ENCODE results near the gene IGF1R. TPM values are rescaled to one million over a fixed set of nuclear protein-coding genes. Genes with fewer than 3 reads are reported as not detected.

The IGF1R gene
- total and polyA plus RNA-seq, 2 of the 13 experiments (the other 11 are each of a cell fraction or from before 2014, with no cell fraction given) = 15.9 to 18.4 TPM

DNA sequence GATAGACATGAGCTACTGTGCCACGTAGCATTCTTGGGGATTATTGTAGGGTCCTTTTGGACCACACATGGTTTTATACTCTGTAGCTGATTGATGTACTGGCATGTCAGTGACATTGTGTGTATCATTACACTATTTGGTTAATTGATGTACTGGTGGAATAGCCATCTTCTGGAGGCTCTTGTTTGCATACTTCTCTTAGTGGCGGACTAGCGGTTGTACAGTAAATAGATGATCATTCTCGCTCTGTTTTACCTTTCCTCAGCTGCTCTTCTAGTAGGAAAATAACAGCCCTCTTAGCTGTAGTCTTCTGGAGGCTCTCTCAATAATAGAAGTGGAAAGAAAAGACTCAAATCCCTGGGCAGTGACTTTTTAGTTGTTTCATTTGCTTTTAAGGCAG lies 24.8 kb downstream of the IGF1R start:
- DNase-seq (ENCODE audit: low spot score) (peak; percentile 43), ATAC-seq (no peak; the same call in 2 of the 3 replicates), FAIRE-seq (no peak)
- peaks cover 83% of the 10 kb centered on the region for H3K79me2 ChIP-seq (ENCODE audit: insufficient read depth, low read length)
- peak overlapping the region; percentile 92 for H3K27ac ChIP-seq (ENCODE audit: extremely low read length, insufficient read depth, low read length)
- no TSS peak for BruUV-seq (replicated peaks)
- H3K27me3 ChIP-seq (ENCODE audit: control insufficient read depth in 1 of 2, insufficient read depth in 2 of 2, low read length in 2 of 2) = no peaks in the 10 kb centered on the region
- WGBS (ENCODE audit: low lambda C conversion rate) = 68% methylated on average over 4 of the region's 4 CpGs
- ChIA-PET CTCF (ENCODE audit: low intra/inter-chr PET ratio, low total read pairs) (no interaction called here), POLR2A (interaction anchor here (0.7 to 0.9 kb wide), 2 partner anchors 9 to 10 kb away, joined by 3 read pairs; no protein-coding TSS in a partner anchor)
- peaks cover 97% of the 10 kb centered on the region for H3K4me1 ChIP-seq (ENCODE audit: insufficient read depth, low read length)
- H2AFZ ChIP-seq (ENCODE audit: low read length) = no peak overlapping the region
- no peaks in the 10 kb centered on the region for H3K9me3 ChIP-seq (ENCODE audit: low read length)
- intact Hi-C loops (cut with micrococcal nuclease; ENCODE audit: unreplicated experiment) (loop anchor here (1.0 kb wide), 1 partner anchor 51 kb away; no protein-coding TSS in a partner anchor), in situ Hi-C loops (cut with HindIII; ENCODE audit: extremely low pct_ligation_motif_present, low pct_unique_long_range_greater_than_20kb) (no loop called here)
- H4K20me1 ChIP-seq (ENCODE audit: insufficient read depth, low read length) = no peaks in the 10 kb centered on the region
- H3K4me3 ChIP-seq (replicated peaks in 1 of 3; ENCODE audit: insufficient read depth in 1 of 3, low read depth in 2 of 3, low read length in 3 of 3) = no peak overlapping the region
- no peak overlapping the region for H3K9ac ChIP-seq (ENCODE audit: insufficient read depth, low read depth, low read length)
- no peak overlapping the region for H3K4me2 ChIP-seq (ENCODE audit: low read depth, low read length)
- no peaks in the 10 kb centered on the region for H3K36me3 ChIP-seq (replicated peaks in 1 of 2; ENCODE audit: control insufficient read depth in 1 of 2, insufficient read depth in 2 of 2, low read length in 2 of 2)
- TF ChIP-seq SOX13 (IDR thresholded peaks at IDR 0.05) (no peak), SOX13 (CRISPR knock-in tag; conservative IDR thresholded peaks at IDR 0.05 in 1 of 2, IDR thresholded peaks at IDR 0.05 in 1 of 2) (0 out of 4 replicates have a peak, but pooled peaks of 1 of the 2 experiments have one; percentile 24), RCOR2 (CRISPR knock-in tag; IDR thresholded peaks at IDR 0.05) (no peak), ZNF354B (CRISPR knock-in tag; IDR thresholded peaks at IDR 0.05) (no peak), MEF2D (CRISPR knock-in tag; IDR thresholded peaks at IDR 0.05) (no peak), KAT8 (CRISPR knock-in tag; IDR thresholded peaks at IDR 0.05) (no peak), POLR2AphosphoS2 (IDR thresholded peaks at IDR 0.05; ENCODE audit: low read depth, low read length) (no peak), POGZ (CRISPR knock-in tag; IDR thresholded peaks at IDR 0.05) (peak; percentile 50; the same call in 1 of the 2 replicates), ZMYM4 (CRISPR knock-in tag; IDR thresholded peaks at IDR 0.05) (0 out of 2 replicates have a peak, but pooled peaks have one; percentile 20), SP4 (CRISPR knock-in tag; IDR thresholded peaks at IDR 0.05) (no peak), FOXA3 (CRISPR knock-in tag; IDR thresholded peaks at IDR 0.05) (peak; percentile 42; the same call in 1 of the 2 replicates), HIVEP1 (CRISPR knock-in tag; IDR thresholded peaks at IDR 0.05) (no peak), MXD4 (CRISPR knock-in tag; IDR thresholded peaks at IDR 0.05) (no peak), ZBTB39 (CRISPR knock-in tag; IDR thresholded peaks at IDR 0.05) (no peak)
- TF ChIP-seq, protein P1, sequence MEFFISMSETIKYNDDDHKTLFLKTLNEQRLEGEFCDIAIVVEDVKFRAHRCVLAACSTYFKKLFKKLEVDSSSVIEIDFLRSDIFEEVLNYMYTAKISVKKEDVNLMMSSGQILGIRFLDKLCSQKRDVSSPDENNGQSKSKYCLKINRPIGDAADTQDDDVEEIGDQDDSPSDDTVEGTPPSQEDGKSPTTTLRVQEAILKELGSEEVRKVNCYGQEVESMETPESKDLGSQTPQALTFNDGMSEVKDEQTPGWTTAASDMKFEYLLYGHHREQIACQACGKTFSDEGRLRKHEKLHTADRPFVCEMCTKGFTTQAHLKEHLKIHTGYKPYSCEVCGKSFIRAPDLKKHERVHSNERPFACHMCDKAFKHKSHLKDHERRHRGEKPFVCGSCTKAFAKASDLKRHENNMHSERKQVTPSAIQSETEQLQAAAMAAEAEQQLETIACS (CRISPR knock-in tag; IDR thresholded peaks at IDR 0.05) = no peak
- TF ChIP-seq, protein P2, sequence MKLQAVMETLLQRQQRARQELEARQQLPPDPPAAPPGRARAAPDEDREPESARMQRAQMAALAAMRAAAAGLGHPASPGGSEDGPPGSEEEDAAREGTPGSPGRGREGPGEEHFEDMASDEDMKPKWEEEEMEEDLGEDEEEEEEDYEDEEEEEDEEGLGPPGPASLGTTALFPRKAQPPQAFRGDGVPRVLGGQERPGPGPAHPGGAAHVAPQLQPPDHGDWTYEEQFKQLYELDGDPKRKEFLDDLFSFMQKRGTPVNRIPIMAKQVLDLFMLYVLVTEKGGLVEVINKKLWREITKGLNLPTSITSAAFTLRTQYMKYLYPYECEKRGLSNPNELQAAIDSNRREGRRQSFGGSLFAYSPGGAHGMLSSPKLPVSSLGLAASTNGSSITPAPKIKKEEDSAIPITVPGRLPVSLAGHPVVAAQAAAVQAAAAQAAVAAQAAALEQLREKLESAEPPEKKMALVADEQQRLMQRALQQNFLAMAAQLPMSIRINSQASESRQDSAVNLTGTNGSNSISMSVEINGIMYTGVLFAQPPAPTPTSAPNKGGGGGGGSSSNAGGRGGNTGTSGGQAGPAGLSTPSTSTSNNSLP (IDR thresholded peaks at IDR 0.05; ENCODE audit: low read depth, low read length) = 0 out of 2 replicates have a peak, but pooled peaks have one; percentile 49
- TF ChIP-seq, protein P3, sequence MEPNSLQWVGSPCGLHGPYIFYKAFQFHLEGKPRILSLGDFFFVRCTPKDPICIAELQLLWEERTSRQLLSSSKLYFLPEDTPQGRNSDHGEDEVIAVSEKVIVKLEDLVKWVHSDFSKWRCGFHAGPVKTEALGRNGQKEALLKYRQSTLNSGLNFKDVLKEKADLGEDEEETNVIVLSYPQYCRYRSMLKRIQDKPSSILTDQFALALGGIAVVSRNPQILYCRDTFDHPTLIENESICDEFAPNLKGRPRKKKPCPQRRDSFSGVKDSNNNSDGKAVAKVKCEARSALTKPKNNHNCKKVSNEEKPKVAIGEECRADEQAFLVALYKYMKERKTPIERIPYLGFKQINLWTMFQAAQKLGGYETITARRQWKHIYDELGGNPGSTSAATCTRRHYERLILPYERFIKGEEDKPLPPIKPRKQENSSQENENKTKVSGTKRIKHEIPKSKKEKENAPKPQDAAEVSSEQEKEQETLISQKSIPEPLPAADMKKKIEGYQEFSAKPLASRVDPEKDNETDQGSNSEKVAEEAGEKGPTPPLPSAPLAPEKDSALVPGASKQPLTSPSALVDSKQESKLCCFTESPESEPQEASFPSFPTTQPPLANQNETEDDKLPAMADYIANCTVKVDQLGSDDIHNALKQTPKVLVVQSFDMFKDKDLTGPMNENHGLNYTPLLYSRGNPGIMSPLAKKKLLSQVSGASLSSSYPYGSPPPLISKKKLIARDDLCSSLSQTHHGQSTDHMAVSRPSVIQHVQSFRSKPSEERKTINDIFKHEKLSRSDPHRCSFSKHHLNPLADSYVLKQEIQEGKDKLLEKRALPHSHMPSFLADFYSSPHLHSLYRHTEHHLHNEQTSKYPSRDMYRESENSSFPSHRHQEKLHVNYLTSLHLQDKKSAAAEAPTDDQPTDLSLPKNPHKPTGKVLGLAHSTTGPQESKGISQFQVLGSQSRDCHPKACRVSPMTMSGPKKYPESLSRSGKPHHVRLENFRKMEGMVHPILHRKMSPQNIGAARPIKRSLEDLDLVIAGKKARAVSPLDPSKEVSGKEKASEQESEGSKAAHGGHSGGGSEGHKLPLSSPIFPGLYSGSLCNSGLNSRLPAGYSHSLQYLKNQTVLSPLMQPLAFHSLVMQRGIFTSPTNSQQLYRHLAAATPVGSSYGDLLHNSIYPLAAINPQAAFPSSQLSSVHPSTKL (CRISPR knock-in tag; IDR thresholded peaks at IDR 0.05) = peak; percentile 19; the same call in 1 of the 2 replicates
